LoVo (cell line): Measurements from ENCODE around the gene POLDIP2.

Source experiments
- DNase-seq: peaks from one replicate; pipeline ENCODE4 v3.0.0-alpha.2; 2016; ENCODE audit warnings: low spot score

The POLDIP2 gene, protein sequence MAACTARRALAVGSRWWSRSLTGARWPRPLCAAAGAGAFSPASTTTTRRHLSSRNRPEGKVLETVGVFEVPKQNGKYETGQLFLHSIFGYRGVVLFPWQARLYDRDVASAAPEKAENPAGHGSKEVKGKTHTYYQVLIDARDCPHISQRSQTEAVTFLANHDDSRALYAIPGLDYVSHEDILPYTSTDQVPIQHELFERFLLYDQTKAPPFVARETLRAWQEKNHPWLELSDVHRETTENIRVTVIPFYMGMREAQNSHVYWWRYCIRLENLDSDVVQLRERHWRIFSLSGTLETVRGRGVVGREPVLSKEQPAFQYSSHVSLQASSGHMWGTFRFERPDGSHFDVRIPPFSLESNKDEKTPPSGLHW

DNA sequence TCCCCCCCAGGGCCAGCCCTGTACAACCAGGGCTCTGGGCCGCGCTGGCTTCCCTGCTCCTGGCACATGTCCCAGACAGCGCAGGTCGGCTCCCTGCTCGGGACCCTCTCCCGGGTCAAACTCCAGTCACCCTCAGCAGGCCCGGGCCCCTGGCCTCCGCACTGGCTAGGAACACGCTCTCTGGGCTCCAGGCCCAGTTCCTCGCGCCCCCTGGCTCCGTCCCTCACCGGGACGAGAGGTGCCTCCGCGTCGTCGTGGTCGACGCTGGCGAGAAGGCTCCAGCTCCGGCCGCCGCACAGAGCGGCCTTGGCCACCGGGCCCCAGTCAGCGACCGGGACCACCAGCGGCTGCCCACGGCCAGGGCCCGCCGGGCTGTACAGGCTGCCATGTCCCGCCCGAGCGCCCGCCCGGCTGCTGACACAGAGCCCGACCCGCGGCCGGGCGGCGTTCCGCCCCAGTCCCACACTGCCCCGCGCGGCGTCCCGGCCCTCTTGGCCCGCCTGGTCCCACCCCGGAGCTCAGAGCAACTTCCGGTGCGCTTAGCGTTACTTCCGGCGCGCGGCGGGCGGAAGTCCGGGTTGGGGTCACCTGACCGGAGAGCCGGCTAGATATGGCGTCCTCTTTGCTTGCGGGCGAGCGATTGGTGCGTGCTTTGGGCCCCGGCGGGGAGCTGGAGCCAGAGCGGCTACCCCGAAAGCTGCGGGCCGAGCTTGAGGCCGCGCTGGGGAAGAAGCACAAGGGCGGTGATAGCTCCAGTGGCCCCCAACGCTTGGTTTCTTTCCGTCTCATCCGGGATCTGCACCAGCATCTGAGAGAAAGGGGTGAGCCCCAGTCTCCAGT lies at the start of gene POLDIP2:
Gene POLDIP2, minus strand, starts transcription at position 467 of the 840 bp plus-strand sequence. Its CDS starts 79 bp downstream, at position 388.
- DNase-seq: peak; percentile 96

DNA sequence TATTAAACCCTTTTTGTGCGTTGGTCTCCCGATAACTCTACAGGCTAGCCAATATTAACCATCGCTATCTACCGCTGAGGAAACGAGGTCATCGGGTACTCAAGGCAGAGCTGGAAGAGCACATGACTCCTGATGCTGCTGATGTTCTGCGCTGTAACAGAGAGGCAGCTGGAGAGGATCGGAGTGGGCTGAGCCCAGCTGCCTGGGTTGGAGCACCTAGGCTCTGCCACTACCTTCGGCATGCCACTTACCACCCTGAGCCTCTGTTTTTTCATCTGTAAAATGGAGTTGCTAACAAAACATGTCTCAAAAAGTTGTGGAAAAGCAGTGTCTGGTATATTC lies 49.1 kb upstream of the POLDIP2 start:
- DNase-seq: no peak

DNA sequence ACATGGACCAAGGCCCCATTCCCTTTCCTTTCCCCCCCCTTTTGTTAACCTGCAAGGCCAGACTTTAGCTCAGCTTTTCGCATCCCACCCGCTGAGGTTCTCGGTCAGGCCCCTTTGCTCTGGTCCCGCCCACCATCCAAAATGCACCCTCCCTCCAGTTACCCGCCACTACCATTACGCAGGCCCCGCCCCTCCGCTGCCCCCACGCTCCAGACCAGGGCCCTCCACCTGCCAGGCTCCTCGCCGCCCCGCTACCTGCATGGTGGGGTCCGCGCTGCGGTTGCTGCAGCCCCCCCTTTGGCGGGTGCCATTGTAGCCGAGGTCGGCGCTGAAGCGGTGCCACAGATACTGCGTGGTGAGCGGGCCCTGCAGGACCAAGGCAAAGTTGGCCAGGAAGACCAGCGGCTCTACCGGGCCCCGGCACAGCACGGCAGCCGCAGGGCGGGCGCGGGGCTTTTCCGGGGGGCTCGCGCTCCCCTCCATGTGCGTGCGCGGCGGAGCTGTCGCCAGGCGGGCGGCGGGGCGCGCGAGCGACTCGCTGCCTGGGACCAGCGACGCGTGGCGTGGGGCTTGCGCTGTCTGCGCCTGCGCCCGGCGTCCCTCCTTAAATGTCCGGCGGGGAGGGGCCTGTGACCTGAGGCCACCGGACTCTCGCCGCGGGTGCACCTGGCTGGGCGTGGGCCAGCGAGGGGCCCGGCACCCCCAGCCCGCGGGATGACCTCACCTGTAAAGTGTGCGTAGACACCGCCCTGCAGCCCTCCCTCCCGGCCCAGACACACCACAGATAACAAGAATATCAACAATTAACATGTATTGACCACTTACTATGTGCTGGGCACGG lies 48.5 kb upstream of the POLDIP2 start, which contains the start of gene SLC46A1:
Gene SLC46A1, minus strand, starts transcription at position 581 of the 841 bp plus-strand sequence. Its CDS starts 98 bp downstream, at position 483.
- peak; percentile 59 for DNase-seq

DNA sequence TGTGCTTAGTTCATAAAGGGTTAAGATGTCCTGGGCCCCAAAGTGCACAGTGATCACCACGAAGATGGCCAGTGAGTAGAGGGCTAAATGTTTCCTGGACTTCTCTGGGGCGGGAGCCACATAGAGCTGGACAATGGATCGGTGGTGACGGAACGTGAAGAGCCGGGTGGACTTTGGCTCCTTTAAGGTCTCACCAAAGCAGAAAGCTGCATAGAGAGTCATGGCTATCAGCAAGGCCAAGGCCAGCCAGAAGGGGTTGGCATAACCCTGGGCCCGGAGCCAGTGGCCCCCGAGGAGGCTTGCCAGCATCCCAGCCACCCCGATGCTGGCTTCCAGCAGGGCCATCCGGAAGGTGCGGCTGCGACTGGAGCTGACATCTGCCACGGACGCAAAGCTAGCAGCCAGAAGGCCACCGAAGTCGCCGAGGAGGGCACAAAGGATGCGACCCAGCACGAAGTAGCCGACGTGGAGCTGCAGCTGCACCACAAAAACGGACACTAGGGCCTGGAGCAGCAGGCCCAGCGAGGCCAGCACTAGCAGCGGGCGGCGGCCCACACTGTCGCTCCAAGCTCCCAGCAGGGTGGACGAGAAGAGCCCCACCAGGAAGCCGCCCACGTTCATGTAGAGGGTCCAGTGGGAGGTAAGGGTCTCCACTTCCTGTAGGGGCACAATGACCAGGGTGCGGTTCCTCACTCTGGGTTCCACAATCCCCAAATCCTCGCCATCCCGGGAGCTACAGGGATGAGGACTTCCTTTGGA lies 47.7 kb upstream of the POLDIP2 start:
- no peak for DNase-seq

DNA sequence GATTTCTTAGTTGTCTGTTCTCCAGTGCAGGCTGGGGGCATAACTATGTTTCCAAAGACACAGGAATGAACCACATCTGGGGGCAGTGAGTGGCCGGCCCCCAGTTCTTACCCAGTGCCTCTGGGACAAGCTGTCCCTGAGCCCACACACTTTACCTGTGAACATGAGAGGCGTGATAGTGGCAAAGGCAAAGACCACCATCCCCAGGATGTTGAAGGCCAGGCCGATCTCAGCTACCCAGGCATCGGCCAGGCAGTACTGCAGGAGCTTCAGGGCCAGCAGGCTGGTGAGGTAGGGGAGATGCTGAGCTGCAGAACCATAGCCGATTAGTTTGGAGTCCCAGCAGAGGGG lies 47.1 kb upstream of the POLDIP2 start:
- DNase-seq: no peak

DNA sequence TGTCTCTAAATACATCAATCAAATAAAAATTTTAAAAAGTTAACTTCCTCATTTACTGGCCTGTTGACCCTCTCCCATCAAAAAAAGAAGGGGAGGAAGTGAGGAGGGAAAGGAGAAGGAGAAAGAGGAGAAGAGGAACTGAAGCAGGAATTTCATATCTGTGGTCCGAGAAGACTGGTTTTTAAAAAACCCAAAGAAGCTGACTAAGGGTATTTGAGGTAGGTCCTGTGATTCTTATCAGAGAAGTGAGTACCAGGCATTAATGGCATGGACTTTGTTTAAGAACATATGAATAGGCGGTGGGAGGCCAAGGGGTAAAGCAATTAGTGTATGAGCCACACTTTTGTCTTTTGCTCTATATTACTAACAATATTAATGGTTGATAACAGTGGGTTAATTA lies 46.7 kb upstream of the POLDIP2 start:
- no peak for DNase-seq

DNA sequence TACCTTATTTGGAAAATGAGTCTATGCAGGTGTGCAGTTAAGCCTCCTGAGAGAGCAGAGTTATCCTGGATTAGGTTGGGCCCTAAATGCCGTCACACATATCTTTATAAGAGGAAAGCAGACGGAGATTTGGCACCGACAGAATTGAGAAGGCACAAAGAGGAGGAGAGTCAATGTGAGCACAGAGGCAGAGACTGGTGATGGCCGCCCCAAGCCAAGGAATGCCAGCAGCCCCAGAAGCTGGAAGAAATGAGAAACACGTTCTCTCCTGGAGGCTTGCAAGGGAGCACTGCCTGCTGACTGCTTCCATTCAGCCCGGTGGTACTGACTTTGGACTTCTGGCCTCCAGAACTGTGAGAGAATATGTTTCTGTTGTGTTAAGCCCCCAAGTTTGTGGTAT lies 45.5 kb upstream of the POLDIP2 start:
- DNase-seq: no peak

DNA sequence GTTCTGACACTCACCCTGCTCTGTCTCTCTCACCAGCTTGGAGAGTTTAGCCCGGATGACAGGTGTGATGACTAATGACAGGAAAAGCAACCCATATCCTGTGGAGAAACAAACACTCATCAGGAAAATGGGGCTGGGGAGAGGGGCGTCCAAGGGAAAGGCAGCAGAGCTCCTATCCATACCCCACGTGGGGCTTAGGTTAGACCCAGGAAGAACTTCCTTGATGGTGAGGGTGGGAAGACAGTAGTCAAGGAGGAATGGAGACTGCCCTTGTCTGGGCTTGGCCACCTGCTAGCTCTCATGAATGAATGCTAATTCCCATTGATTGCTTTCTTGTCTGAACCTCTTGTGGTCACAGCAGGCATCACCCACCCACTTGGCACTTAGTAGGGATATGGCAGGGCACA lies 44.9 kb upstream of the POLDIP2 start:
- no peak for DNase-seq

DNA sequence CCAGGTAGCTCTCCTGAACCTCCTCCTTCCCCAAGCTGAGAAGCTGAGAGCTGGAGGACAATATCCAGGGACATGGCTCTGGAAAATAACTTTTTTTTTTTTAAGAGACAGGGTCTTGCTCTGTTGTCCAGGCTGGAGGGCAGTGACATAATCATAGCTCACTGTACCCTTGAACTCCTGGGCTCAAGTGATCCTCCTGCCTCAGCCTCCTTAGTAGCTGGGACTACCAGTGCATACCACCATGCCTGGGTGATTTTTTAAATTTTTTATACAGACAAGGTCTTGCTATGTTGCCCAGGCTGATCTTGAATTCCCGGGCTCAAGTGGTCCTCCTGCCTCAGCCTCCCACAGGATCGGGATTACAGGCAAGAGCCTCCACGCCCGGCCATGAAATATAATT lies 42.5 kb upstream of the POLDIP2 start:
- no peak for DNase-seq

DNA sequence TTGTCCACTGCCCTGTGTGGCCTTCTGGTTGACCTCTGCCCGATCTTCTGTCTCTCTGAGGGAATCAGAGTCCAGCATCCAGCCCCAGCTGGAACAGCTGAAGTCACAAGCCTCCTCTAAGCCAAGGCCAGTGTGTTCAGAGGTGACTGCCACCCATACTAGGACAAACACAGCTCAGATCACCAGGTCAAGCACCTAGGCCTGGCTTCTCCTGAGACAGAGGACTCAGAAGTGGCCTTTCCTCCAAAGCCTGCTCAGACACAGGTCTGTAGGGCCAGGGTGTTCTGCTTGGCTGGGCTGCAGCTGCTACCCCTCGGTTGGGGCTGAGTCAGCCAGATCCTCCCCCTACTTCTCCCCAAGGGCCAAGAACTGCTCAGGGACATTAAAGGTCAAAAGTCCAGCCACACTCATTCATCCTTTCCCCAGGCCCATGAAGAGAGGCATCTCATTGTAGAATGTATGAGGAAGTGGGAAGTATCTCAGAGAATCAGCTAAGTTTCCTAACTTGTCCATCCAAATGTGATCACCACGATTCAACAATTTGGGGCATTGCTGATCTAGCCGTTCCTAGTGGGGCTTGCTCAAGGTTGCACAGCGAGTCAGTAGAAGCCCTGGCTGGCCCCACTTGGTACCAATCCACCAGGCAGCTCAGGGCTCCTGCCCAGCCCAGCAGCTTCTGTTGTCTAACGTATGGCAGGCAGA lies 41.1 kb upstream of the POLDIP2 start:
- no peak for DNase-seq

DNA sequence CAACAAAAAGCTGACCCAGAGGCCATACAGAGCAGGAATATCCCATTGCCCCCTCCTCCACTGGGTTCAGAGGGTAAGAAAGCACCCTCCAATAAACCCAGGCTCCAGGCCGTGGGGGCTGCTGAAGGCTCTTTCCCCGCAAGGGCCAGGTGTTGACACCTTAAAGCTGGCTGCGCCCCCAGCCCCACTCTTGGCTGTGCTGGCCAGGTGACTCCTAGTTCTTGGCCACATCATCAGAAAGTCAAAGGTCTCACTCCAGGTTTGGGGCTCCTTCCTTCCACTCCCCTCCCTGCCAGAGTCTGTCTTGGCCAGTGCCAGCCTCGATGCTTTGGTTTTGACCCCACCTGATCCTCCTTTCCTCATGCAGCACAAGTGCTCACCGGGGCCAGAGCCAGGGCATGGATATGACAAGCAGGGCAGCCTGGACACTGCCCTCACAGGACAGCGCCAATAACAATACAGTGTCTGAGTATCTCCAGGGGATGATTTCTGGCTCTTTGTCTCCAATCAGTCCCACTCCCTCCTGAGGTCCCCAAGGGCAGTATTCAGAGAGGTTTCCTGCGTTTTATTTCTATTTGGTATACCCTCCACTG lies 40.5 kb upstream of the POLDIP2 start:
- no peak for DNase-seq

DNA sequence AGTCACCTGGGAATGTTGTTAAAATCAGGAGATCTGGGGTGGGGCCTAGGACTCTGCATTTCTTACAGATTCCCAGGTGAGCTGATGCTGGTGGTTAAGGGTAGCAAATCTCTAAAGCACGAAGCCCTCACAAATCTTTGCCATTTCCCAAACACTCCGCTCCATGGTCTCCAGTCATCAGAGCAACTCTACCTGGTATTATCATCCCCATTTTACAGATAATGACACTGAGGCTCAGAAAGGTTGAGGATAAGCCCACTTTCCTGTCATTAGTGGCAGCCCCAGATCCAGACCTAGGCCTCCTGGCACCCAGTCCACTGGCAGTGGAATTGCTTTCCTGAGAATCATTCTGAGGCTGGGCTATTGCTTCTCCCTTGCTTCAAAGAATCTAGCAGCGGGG lies 39.9 kb upstream of the POLDIP2 start:
- DNase-seq: no peak

DNA sequence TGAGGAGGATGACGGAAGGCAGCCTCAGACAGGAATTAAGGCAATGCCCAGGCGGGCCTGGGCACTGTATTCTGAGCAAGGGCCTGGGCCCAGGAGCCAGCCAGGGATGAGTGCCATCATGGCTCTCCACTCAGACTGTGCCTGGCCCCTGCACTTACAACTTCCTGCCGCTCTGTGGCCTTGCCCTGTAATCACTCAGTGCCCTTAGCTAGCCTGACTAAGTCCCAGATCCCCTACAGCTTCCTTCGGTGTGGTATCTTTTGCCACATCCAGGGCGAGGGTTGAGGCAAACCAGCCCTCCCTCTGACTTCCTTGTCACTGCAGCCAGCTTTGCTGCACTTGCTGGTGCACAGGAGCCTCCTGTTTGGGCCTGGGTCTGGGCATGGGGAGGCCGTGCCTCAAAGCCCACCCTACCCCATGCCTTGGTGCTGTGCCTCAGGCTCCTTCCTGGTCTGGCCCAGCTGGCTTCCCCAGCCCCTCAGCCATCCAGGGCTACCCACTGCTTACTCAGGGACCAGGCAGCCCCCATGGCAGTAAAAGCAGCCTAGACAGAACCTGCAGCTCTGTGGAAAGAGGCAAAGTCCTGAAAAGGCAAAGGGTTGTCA lies 39.4 kb upstream of the POLDIP2 start:
- DNase-seq: no peak

DNA sequence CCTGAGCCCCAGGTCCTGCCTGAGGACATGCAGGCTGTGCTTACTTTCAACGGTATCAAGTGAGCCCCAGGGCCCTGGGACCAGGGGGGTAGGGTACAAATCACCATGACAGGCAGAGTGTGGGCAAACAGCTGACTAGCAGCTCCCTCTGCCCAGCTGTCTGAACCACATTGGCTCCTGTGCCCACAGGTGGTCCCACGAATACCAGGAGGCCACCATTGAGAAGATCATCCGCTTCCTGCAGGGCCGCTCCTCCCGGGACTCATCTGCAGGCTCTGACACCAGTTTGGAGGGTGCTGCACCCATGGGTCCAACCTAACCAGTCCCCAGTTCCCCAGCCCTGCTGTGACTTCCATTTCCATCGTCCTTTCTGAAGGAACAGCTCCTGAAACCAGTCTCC lies 38.6 kb upstream of the POLDIP2 start:
- no peak for DNase-seq

DNA sequence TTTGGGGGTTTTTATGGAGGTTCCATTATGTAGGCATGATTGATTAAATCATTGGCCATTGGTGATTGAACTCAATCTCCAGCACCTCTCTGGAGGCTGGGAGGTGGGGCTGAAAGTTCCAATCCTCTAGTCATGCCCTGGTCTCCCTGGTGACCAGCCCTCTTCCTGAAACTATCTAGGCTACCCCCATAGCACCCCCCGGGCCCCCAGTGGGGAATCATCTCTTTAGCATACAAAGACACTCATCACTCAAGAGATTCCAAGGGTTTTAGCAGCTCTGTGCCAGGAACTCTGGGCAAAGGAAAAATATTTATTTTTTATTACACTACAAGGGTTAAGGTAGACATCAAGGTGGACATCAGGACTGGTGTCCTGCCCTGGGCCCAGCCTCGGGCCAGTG lies 38.1 kb upstream of the POLDIP2 start:
- no peak for DNase-seq

DNA sequence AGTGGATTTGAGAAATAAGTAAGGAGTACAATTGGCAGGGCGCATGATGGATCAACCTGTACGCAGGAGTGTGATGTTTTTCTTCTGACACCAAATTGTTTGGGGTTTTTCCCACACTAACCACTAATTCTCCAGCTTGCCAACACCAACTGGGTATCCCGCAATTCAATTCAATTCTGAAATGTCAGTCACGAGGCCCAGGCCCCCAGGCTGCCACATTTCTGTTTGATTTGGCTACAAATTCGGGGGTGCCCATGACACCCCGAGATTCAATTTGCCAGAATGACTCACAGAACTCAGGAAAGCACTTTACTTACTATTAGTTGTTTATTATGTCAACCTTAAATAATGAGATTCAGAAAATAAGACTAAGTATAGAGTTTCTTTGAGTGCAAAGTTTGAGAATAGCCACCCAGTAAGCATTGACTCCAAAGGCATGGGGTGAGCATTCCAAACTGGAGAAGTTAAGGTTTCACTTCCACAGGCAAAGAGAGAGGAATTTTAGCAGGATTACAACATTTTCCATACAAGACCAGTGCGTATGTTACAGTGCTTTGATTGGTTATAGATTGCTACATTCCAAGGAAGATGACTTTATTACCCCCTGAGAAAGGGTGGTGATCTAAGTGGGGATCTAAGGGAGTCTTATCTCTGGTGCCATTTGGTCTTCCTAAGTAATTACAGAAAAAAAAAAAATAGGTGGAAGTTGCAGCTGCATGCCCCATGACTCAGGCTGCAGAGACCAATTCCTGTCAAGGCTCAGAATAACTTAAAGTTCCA lies 37.2 kb upstream of the POLDIP2 start:
- DNase-seq: no peak

DNA sequence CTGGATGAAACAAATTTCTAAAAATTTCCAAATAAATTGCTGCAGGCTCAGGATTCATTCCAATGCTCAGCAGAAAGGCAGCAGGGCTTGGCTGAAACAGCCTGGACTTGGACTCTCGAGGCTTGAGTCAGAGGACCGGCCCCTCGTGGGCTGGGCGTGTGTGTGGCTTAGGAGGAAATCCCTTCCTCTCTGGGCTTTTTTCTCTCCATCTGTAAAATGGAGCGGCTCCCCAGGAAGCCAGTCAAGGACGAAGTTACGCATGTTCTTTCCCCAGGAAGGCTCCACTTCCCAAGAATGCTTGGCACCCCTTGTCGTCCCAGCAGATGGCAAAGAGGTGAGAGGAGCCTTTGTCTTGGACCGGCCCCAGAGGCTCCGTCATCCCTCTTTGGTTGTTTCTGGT lies 35.2 kb upstream of the POLDIP2 start:
- DNase-seq: no peak

DNA sequence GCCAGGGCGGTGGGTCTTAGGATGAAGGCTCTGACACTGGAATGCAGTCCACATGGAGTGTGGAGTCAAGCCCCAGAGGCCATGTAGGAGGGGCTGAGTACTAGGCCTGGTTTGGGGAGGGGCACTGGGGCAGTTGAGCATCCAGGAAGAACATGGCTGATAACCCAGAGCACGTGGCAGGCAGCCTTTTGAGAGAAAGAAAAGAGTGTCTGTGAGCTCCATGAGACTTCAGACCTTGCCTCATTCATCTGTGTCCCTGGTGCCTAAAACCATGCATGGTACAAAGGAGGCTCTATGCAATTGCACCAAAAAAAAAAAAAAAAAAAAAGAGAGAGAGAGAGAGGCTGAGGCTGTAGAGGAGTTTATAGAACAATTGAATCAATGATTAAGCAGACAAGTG lies 34.1 kb upstream of the POLDIP2 start:
- no peak for DNase-seq

DNA sequence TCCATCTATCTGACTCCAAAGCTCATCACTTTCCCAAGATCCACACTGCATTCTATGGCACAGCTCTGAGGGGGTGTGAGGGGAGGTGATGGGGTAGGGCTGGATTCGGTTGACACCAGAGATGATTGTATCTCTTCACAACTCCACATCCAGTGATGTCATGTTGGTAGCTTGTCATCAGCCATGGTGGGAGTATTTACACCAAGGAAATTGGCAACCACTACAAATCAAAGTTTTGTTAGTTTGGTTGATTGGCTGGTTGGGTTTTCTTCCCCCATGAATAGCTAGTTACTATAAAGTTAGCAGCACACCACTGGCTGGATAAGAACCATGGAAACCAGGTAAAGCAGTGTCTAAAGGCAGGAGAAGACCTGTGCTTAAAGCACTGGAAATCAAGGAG lies 33.7 kb upstream of the POLDIP2 start:
- no peak for DNase-seq

DNA sequence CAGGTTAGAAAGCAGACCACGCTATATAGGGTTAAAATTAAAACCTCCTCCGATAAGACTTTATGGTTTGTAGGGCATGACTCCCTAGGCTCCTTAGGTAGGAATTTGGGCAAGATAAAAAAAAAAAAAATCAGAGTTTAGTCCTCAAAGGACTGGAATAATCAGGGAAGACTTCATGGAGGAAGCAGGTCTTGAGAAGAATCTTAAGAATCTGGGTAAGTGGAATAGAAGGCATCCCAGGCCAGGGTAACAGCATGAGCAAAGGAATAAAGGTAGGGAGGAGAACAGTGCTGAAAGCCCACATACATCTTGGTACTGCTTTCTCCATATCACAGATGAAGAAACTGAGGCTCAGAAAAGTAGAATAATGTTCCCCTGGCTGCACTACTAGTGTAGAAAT lies 33.2 kb upstream of the POLDIP2 start:
- no peak for DNase-seq
